ENCODE data around the gene NOL3. TPM values are rescaled to one million over a fixed set of nuclear protein-coding genes. Genes with fewer than 3 reads are reported as not detected.
"Not testable (repeated sequence)": the region's sequence is repeated elsewhere in the genome, so short reads cannot be mapped to it uniquely, and the experiment has no call there.

Gene NOL3
- 110 TPM for total RNA-seq
- long read RNA-seq, transcript NOL3-201 (4 exons, 1,394 nt), result major isoform, 7 of 253 reads
- long read RNA-seq, transcript NOL3-209 (4 exons, 752 nt), result minor isoform, 5 of 253 reads
- long read RNA-seq, partial matches to known transcripts, result 215 of 253 reads
- long read RNA-seq, other reads (novel, unspliced or antisense), result 19 of 253 reads

DNA sequence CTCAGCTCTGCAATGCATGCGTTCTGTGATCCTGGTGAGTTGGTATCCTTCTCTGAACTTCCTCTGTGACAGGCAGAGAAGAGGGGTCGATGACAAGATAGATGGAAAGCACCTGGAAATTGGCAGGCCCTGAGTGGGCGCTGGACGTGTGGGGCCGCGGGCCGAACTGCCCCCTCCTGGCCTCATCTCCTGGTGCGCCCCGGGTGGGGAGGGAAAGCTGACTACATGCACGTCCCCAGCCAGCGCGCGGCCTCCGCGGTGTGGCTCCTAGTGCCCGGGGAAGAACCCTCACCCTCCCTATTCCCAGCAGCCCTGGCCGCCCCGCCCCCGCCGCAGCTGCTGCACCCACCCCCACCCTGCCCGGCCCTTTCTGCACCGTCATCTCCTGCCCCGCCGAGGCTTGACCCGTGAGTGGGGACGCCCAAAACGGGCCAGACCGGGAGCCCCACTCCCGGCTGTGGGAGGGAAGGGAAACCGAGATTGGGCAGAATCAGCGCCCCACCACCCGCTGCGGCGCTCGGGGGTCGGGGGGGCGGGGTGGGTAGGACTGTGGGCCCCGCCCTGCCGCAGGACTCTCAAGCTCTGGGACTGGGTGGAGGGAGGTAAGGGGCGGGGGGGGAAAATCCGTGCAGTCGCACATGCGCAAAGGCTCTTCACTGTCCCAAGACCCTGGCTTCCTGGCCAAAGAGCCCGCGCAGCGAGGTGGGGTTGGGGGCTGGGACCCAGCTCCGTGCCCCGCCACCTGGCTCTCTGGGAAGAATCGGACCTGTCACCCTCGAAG is at the start of gene NOL3:
Gene NOL3 (plus strand): TSS at position 371 of the 781 bp plus-strand sequence.
- Histone ChIP-seq H3K36me3 (peaks cover 7% of the 10 kb centered on the region), H3K27me3 (ENCODE audit: low read depth) (peaks cover 11% of the 10 kb centered on the region), H3K4me3 (peak within 1 kb of the TSS; percentile 70), H3K4me1 (peaks cover 60% of the 10 kb centered on the region), H3K27ac (replicated peaks) (peak within 1 kb of the TSS; percentile 96), H3K9me3 (replicated peaks) (no peaks in the 10 kb centered on the region)
- intact Hi-C loops (cut with micrococcal nuclease), result no loop called here
- TF ChIP-seq, protein P1, sequence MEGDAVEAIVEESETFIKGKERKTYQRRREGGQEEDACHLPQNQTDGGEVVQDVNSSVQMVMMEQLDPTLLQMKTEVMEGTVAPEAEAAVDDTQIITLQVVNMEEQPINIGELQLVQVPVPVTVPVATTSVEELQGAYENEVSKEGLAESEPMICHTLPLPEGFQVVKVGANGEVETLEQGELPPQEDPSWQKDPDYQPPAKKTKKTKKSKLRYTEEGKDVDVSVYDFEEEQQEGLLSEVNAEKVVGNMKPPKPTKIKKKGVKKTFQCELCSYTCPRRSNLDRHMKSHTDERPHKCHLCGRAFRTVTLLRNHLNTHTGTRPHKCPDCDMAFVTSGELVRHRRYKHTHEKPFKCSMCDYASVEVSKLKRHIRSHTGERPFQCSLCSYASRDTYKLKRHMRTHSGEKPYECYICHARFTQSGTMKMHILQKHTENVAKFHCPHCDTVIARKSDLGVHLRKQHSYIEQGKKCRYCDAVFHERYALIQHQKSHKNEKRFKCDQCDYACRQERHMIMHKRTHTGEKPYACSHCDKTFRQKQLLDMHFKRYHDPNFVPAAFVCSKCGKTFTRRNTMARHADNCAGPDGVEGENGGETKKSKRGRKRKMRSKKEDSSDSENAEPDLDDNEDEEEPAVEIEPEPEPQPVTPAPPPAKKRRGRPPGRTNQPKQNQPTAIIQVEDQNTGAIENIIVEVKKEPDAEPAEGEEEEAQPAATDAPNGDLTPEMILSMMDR (IDR thresholded peaks at IDR 0.05; ENCODE audit: borderline replicate concordance), result no peak
- peak; percentile 90 for DNase-seq

DNA sequence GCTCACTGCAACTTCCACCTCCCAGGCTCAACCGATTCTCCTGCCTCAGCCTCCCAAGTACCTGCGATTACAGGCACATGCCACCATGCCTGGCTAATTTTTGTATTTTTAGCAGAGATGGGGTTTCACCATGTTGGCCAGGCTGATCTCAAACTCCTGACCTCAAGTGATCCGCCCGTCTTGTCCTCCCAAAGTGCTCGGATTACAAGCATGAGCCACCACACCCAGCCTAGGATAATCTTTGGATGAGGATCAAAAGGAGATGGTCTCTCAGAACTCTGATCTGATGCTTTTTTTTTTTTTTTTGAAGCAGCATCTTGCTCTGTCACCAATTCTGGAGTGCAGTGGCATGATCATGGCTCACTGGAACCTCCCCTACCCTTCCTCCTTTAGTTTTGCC is 47.5 kb upstream of the NOL3 start:
- H3K27ac ChIP-seq (replicated peaks); H3K9me3 ChIP-seq (replicated peaks); H3K4me1 ChIP-seq; H3K27me3 ChIP-seq (ENCODE audit: low read depth); DNase-seq; intact Hi-C loops (cut with micrococcal nuclease); H3K4me3 ChIP-seq: not testable (repeated sequence)
- peaks cover 74% of the 10 kb centered on the region for H3K36me3 ChIP-seq

DNA sequence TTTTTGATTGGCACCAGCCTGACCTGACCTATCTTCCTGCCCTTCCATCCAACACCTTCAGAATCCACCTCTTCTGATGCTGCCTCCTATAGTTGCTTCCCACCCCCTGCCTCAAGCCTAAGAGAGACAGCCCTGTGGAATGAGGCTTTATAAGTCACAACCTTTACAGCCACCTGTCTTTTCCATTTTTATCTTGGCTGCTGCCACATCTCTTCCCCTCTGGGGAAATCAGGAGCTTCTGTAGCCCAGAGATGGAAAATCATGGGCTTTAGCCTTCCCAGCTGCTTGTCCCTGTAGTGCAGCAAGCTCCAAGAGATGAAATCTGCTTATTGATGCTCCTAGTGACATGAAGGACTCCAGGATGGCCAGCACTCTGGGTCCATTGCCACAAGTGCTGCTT is 41.9 kb upstream of the NOL3 start:
- DNase-seq, result no peak
- Histone ChIP-seq H3K4me1 (peaks cover 18% of the 10 kb centered on the region), H3K36me3 (peaks cover 79% of the 10 kb centered on the region), H3K27me3 (ENCODE audit: low read depth) (no peaks in the 10 kb centered on the region), H3K9me3 (replicated peaks) (no peaks in the 10 kb centered on the region), H3K27ac (replicated peaks) (no peak overlapping the region), H3K4me3 (no peak overlapping the region)
- intact Hi-C loops (cut with micrococcal nuclease), result no loop called here
- TF ChIP-seq, protein P1 (IDR thresholded peaks at IDR 0.05; ENCODE audit: borderline replicate concordance), result no peak

DNA sequence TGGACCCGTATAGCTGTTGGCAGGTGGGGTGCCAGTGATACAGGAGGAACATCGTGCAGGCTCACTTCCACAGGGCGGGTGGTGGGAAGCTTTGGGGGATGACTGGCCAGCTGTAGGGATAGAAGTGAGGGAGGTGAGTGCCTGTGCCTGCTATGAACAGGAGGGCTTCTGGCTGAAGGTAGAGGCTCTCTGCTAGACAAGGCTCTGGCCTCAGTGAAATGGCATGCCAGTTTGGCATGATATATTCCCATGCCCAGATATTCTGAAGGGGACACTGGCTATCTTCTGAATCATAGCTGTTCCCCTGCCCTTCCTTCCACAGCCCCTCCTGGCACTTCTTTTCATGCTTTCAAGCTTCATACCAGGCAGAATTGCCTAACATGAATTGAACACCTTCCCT is 41.5 kb upstream of the NOL3 start:
- TF ChIP-seq, protein P1 (IDR thresholded peaks at IDR 0.05; ENCODE audit: borderline replicate concordance), result no peak
- no peaks in the 10 kb centered on the region for H3K27me3 ChIP-seq (ENCODE audit: low read depth)
- H3K4me3 ChIP-seq, result no peak overlapping the region
- intact Hi-C loops (cut with micrococcal nuclease), result no loop called here
- no peaks in the 10 kb centered on the region for H3K9me3 ChIP-seq (replicated peaks)
- peaks cover 18% of the 10 kb centered on the region for H3K4me1 ChIP-seq
- peaks cover 77% of the 10 kb centered on the region for H3K36me3 ChIP-seq
- H3K27ac ChIP-seq (replicated peaks), result no peak overlapping the region
- no peak for DNase-seq

DNA sequence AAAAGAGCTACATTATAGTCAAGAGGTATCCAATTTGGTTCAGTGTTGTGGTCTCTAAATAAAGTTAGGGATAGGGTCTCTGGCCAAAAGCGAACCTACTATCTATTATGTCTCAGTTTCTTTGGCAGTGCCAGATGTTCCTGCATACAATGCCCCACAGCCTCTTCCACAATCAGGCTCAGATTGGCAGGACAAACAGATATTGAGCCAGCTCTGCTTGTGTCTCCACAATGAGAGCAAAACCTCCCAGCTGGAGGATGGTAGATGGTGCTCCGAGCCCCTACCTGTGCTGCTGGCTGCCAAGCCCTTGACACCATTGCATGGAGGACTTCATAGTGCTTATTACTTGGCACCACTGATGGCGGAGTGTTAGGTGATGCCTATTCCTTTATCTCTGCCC is 40.9 kb upstream of the NOL3 start:
- Histone ChIP-seq H3K4me3 (no peak overlapping the region), H3K27ac (replicated peaks) (no peak overlapping the region), H3K9me3 (replicated peaks) (no peaks in the 10 kb centered on the region), H3K4me1 (peaks cover 18% of the 10 kb centered on the region), H3K27me3 (ENCODE audit: low read depth) (no peaks in the 10 kb centered on the region), H3K36me3 (peaks cover 77% of the 10 kb centered on the region)
- intact Hi-C loops (cut with micrococcal nuclease), result no loop called here
- TF ChIP-seq, protein P1 (IDR thresholded peaks at IDR 0.05; ENCODE audit: borderline replicate concordance), result no peak
- no peak for DNase-seq

DNA sequence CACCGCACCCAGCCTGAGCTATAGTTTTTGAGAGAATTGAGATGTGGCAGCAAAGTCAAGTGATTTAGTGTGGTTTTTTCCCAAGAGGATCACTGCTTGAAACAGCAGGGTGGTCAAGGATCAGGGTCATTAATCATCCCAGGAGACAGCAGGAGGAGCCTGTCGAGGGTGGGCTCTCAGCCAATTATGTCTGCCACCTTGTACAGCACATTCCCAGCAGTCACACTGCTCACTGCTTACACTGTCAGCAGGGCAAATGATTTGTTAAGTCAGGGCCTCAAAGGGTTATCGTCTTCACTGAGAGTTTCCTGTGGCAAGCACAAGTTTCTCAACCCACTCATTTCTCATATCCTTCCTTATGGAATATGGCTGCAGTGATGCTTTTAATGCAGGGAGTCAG is 32.7 kb upstream of the NOL3 start:
- H3K9me3 ChIP-seq (replicated peaks), result no peaks in the 10 kb centered on the region
- peaks cover 95% of the 10 kb centered on the region for H3K36me3 ChIP-seq
- no peaks in the 10 kb centered on the region for H3K27me3 ChIP-seq (ENCODE audit: low read depth)
- intact Hi-C loops (cut with micrococcal nuclease), result no loop called here
- H3K4me3 ChIP-seq, result no peak overlapping the region
- no peak overlapping the region for H3K27ac ChIP-seq (replicated peaks)
- no peaks in the 10 kb centered on the region for H3K4me1 ChIP-seq
- no peak for DNase-seq
- TF ChIP-seq, protein P1 (IDR thresholded peaks at IDR 0.05; ENCODE audit: borderline replicate concordance), result no peak

All from left ventricle myocardium inferior (tissue), 1 donor.